GM18508 (cell line): ENCODE measurements around the gene ZRANB1.

ENCODE experiments used
- ATAC-seq: cut with Tn5 transposase; IDR thresholded peaks from one replicate; pipeline ENCODE4 v1.9.1; 2021; ENCODE audit warnings: moderate number of reproducible peaks; ENCODE audit not compliant: insufficient read depth, unreplicated experiment

ZRANB1 gene

GRCh38 chr10:124991835-124992234 is 49.9 kb downstream of the ZRANB1 start:
- no peak for ATAC-seq

- no peak for ATAC-seq
Measured at GRCh38 chr10:124992462-124993344, 50.8 kb downstream of the ZRANB1 start.

- no peak for ATAC-seq
Measured at GRCh38 chr10:124993345-124993708, 51.4 kb downstream of the ZRANB1 start.

GRCh38 chr10:124993736-124994451 is 52.0 kb downstream of the ZRANB1 start:
- no peak for ATAC-seq

GRCh38 chr10:124994573-124995473 is 52.9 kb downstream of the ZRANB1 start:
- ATAC-seq, result no peak

GRCh38 chr10:124995605-124996004 is 53.7 kb downstream of the ZRANB1 start:
- ATAC-seq, result no peak

- ATAC-seq, result no peak
Measured at GRCh38 chr10:124996127-124996853, 54.4 kb downstream of the ZRANB1 start.

GRCh38 chr10:124996854-124997215 is 54.9 kb downstream of the ZRANB1 start:
- no peak for ATAC-seq

- no peak for ATAC-seq
Measured at GRCh38 chr10:124997306-124997705, 55.4 kb downstream of the ZRANB1 start.

GRCh38 chr10:124997771-124998623 is 56.1 kb downstream of the ZRANB1 start:
- no peak for ATAC-seq

- ATAC-seq, result no peak
Measured at GRCh38 chr10:124998624-124999291, 56.8 kb downstream of the ZRANB1 start.

GRCh38 chr10:124999433-125000365 is 57.8 kb downstream of the ZRANB1 start:
- ATAC-seq, result no peak

- ATAC-seq, result no peak
Measured at GRCh38 chr10:125000366-125001312, 58.7 kb downstream of the ZRANB1 start.

- no peak for ATAC-seq
Measured at GRCh38 chr10:125001313-125002046, 59.6 kb downstream of the ZRANB1 start.

- ATAC-seq, result no peak
Measured at GRCh38 chr10:125002047-125002422, 60.1 kb downstream of the ZRANB1 start.
